ENCODE measurements around the gene TNPO3.
A peak's percentile ranks its signal among the peaks of the same experiment; 100 is the strongest.
"Not testable (repeated sequence)": the region's sequence is repeated elsewhere in the genome, so short reads cannot be mapped to it uniquely, and the experiment has no call there.

TNPO3 gene

DNA sequence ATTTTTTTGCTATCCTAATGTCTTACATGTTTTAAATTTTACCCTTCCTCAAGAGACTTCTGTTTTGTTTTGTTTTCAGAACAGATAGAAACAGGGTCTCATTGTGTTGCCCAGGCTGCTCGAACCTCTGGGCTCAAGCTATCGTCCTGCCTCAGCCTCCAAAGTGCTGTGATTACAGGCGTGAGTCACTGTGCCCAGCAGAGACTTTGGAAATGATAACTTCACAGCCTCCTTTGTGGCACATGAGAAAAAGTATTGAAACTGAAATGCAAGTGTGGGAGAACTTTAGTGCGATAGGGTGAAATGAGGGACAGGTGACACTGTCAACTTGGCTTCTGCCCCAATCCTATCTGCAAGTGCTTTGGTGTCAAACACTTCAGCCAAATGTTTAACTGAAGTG is 95.6 kb downstream of the TNPO3 start:
- DNase-seq (ENCODE audit: low spot score), result no peak

DNA sequence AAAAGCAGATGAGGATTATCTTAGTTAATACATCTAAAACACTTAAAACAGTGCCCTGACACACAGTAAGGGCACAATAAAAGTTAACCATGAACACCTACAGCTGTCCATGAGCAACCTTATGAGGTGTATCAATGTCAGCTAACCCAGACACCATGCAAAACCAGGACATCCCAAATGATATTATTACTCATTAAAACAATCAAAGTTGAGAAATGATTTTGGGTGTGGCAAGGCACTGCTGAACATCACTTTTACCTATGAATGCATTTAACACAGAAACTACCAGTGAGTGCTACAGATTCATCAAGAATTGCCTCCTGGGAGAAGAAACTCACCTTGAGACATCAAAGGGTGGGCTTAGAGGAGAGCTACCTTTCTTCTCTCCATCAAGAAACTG is 98.9 kb downstream of the TNPO3 start:
- no peak for DNase-seq (ENCODE audit: low spot score)

DNA sequence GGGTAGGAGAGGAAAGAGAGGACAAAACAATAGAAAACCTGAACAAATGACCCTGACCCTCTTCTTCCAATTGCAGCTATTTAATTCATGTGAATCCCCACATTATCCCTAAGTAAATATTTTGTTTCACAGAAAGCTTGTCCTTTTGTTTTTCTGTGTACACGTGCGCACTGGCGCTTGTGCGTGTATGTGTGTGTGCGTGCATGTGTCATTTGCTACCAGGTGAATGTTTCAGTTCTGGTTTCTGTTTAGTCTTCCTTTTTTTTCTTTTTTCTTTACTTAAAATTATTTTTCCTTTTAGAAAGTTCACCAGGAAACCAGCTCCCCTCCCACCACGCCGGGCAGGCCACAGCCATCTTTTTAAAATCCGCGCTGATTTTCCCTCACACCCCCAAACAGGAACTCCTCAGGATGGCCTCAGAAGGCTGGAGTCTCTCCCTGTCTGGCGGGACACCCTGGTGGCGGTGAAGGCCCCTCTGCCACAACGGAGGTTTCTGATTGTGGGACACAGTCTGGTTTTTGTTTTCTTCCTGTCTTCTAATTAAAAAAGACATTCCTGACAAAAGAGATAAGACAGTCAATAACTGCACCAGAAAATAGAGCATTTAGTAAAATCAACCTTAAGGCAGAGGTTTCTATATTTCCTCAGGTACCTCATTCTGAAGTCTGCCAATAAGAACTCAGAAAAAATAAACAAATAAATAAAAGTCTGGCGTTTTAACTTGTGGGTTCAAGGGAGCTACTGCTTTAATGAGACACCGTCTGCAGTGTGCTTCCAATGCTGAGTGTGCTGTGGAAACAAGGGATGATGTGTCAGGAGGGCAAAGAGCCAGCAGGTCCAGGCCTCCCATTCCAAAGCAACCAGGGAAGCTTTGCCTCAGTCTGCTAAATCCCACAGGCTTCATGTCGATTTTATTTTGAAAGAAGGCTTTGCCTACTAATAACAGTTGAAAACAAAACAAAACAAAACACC is 99.8 kb downstream of the TNPO3 start:
- peak; percentile 89 for DNase-seq (ENCODE audit: low spot score)

GRCh38 chr7:128954150-128954549 is 100.8 kb downstream of the TNPO3 start:
- no peak for DNase-seq (ENCODE audit: low spot score)

DNA sequence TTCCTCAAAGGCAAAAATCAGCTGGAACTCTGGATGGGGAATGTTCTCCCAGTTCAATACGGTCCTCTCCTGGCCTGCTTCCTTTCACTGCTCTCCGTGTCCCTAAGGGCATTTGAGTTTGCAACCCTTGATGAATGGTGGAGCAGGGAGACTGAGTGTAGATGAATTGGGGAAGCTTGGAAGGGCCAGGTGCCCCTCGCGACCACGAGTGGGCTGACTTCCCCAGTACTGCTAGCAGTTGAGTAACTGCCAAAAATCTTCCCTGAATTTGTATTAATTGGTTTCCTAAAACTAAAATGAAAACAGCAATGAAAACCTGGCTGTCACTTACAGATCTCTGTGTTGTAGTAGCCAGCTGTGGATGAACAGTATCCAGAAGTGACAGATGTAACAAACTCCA is 103.6 kb downstream of the TNPO3 start:
- DNase-seq (ENCODE audit: low spot score), result no peak

DNA sequence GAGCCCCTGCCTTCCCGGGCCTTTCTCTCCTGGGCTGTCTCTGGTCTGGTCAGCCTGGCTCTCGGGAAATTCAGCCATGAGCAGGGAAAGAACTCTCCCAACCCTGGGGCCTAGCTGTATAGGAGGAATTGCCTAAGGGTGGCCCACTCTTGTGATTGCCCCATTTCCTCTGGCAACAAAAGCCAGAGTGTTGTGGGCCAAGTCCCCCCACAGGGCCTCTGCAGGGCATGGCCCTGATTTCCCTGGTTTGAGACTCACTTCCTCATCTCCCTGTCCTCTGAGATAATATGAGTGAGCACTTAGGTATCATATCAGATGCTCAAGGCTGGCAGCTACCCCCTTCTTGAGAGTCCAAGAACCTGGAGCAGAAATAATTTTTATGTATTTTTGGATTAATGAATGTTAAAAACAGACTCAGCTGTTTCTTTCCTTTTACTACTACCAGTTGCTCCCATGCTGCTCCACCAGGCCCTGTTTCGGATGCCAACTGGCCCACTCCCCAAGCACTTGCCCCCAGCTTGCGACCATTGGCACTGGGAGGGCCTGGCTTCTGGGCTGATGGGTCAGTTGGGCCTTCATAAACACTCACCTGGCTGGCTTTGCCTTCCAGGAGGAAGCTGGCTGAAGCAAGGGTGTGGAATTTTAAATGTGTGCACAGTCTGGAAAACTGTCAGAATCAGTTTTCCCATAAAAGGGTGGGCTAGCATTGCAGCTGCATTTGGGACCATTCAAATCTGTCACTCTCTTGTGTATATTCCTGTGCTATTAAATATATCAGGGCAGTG is 105.7 kb downstream of the TNPO3 start:
- DNase-seq (ENCODE audit: low spot score), result no peak

- DNase-seq (ENCODE audit: low spot score), result no peak
These were observed 106.5 kb downstream of the TNPO3 start for GRCh38 chr7:128948312-128948973.

GRCh38 chr7:128947854-128948253 is 107.1 kb downstream of the TNPO3 start:
- DNase-seq (ENCODE audit: low spot score), result no peak

GRCh38 chr7:128946936-128947830 is 107.7 kb downstream of the TNPO3 start:
- DNase-seq (ENCODE audit: low spot score), result no peak

DNA sequence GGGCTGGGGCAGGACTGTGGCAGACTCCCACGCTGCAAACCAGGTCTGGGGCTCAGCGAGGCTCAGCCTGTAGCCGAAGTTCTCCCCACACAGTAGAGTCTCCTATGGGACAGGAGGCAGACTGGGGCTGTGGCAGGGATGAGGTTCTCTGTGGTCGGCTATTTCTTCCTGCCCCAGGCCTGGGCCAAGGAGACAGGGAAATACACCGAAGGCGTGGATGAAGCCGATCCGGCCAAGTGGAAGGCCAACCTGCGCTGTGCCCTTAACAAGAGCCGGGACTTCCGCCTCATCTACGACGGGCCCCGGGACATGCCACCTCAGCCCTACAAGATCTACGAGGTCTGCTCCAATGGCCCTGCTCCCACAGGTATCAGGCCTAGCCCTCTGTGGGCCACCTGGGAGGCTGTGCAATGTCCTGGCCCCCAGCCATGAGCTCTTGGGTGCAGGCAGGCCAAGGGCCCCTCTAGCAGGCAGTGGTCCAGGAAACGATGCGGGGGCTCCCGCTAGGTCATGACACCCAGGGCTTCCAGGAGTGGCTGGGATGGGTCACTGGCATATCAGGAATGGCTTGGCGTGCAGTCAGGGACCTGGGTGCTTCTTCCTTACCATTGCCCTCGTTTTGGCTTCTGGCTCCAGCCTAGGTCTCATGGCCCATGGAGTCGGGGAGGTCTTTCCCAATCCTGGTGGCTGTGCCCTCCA is 109.1 kb downstream of the TNPO3 start:
- DNase-seq (ENCODE audit: low spot score), result no peak

- no peak for DNase-seq (ENCODE audit: low spot score)
These were observed 110.2 kb downstream of the TNPO3 start for GRCh38 chr7:128944487-128945236.

- not testable (repeated sequence) for DNase-seq (ENCODE audit: low spot score)
These were observed 111.7 kb downstream of the TNPO3 start for GRCh38 chr7:128943251-128943650.

GRCh38 chr7:128941946-128942526 is 112.9 kb downstream of the TNPO3 start:
- DNase-seq (ENCODE audit: low spot score), result no peak

DNA sequence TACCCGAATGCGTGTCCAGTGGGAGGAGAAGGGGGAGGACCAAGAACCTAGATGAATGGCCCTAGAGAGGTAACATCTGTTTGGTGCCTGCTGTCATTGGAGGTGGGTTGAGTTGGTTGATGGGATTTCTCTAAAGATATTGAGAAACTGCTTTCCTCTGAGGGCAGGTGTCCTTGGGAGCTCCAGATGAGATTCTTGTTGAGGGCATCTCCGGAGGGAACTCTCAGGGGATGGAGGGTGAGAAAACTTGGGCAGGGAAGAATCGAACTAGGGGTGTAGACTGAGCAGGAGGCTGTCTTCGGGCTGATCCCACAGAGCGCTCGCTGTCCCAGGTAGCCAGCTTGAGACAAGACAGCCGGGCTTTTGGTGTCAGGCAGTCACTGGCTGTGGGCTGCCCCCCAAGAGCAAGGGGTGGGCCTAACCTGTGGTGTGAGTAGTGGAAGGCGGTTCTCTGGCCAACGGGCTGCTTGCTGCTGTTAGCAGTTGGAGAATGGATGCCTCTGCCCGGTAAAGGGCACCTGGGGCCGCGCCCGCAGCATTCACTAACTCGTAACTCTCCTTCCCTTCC is 113.5 kb downstream of the TNPO3 start:
- DNase-seq (ENCODE audit: low spot score), result no peak

- no peak for DNase-seq (ENCODE audit: low spot score)
These were observed 114.2 kb downstream of the TNPO3 start for GRCh38 chr7:128940494-128941322.

- DNase-seq (ENCODE audit: low spot score), result no peak
These were observed 115.0 kb downstream of the TNPO3 start for GRCh38 chr7:128939861-128940410.

DNA sequence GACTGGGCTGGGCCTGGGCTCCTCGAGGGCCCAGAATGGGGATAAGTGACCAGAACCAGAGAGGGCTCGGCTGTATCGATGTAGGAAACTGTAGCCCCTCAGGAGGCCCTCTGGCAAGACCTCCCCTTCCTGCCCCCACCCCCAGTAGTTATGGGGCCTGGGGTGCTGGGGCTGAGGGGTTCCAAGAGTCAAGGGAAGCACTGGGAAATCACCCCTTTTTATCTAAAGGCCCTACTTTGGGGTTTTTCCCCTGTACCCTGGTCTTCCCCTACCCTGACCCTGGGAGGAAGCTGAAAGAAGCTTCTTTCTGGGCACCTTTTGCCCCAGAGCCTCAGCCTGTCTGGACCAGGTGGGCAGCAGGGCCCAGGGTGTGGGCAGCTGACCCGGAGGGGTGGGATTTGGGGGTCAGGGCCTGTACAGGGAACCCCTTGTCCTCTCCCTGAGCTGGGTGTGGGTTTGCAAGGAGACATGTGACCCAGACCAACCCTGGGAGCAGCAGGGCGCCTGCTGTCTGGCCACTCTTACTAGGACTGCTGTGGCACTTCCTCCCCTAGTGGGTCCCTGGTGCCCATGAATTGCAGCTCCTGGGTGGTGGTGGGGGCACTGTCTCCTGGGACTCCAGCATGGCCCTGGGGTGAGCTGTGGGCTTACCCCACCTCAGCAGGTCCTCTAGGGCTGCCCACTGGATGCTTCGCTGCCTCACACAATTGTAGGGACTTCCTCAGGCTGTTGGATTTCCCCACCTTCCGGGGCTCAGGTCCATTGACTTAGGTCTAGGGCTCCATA is 115.6 kb downstream of the TNPO3 start:
- no peak for DNase-seq (ENCODE audit: low spot score)
